ENCODE results near the gene GMIP.
"Not testable (repeated sequence)": the region's sequence is repeated elsewhere in the genome, so short reads cannot be mapped to it uniquely, and the experiment has no call there.

GMIP gene

DNA sequence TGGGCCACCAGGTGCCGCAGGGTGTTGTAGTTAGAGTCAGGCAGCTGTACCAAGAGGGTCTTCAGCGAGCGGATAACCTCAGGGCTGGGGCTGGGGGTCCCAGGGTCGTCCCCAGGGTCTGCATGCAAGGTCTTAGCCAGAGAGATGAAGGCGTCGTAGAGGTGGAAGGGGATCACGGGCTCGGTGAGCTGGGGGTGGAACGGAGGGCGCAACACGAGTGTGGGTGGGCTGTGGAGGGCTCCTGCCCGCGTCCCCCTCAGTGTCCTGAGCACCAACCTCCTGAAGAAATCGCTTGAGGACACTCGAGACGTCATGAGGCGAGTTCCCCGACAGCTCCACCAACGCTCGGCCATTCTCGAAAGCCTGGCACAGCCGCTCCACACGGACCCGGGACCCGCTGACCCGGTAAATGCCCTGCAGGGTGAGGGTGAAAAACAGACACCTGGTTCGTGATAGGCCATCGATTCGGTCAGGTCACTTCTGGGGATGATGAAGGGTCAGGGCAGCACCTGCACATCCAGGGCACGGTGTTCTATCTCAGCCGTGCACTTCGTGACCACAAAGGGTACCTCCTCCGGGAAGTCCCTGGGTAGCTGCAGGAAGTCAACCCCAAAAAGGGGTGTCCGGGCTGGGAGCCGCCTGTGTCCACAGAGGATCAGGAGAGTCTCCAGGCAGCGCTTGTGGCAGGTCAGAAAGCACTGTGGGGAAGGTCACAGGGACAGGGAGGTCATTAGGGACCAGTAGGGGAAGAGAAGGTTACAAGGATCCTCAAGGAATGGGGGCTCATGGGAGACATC, 8.7 kb downstream of the GMIP start:
- DNase-seq (ENCODE audit: low read depth): no peak

DNA sequence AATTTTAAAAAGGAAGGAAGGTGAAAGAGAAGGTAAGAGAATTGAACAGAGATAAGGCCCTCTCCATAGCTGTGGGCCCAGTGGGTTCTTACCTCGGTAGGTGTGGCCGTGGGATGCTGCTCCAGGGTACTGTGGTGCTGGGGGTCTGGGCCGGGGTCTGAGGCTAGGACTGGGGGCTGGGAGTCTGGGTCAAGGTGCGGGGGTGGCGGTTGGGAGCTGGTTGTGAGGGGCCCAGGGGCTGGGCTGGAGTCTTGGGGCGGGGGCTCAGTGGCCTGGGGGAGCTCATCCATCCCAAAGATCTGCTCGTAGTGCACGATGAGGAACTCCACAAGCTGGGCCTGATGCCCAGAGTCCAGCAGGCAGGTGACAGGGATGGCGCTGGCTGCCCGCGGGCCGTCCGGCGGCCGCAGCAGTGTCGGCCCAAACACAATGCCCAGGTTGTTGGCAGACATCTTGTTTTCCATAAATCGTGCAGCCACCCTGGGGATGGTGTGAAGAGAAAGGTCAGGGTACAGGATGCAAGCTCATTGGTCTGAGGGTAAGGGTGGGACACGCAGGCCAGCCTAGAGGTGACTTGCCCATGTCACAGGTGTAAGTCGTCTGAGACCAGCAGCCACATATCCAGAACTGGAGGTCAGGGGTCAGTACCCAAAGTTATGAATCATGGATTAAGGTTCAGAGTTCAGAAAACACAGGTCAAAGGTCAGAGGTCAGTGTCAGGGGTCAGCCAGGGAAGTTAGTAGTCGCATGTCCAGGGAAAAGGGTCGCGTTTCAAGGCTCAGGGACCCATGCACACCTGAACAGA, 9.5 kb downstream of the GMIP start:
- no peak for DNase-seq (ENCODE audit: low read depth)

DNA sequence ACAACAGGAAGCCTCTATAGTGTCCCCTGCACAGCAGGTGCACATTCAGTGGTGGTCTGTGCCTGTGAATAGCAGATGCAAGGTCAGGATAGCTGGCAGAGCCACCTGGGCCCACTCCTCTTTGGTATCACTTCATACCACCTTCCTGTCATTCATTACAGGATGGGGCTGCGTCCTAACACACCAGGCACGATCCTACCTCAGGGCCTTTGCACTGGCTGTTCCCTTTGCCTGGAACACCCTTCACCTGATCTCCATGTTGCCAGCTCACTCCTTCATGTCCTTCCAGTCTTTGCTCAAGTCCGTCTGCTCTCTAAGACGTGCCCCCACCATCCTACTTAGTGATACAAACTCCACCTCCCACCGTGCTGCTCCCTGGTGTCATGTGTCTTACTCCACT, 10.8 kb downstream of the GMIP start:
- DNase-seq (ENCODE audit: low read depth): no peak

DNA sequence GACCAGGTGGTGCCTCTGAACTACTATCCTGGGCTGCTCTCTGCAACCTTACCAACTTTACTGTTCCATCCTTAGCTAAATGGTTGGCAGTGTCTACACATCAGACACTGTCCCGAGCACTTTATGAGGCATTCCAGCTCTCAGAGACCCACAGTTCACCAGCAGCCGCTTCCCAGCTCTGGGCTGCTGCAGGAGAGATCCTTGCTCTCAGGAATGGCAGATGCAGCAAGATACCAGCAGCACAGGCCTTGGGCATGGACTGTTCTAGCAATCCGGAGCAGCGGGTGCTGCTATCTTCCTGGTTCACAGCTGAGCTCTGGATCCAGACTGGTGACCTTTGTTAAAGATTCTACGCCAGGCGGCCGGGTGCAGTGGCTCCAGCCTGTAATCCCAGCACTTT, 12.1 kb downstream of the GMIP start:
- DNase-seq (ENCODE audit: low read depth): no peak

- no peak for DNase-seq (ENCODE audit: low read depth)
These were observed 13.0 kb downstream of the GMIP start for GRCh38 chr19:19630426-19630825.

GRCh38 chr19:19630062-19630414, 13.4 kb downstream of the GMIP start:
- DNase-seq (ENCODE audit: low read depth): no peak

DNA sequence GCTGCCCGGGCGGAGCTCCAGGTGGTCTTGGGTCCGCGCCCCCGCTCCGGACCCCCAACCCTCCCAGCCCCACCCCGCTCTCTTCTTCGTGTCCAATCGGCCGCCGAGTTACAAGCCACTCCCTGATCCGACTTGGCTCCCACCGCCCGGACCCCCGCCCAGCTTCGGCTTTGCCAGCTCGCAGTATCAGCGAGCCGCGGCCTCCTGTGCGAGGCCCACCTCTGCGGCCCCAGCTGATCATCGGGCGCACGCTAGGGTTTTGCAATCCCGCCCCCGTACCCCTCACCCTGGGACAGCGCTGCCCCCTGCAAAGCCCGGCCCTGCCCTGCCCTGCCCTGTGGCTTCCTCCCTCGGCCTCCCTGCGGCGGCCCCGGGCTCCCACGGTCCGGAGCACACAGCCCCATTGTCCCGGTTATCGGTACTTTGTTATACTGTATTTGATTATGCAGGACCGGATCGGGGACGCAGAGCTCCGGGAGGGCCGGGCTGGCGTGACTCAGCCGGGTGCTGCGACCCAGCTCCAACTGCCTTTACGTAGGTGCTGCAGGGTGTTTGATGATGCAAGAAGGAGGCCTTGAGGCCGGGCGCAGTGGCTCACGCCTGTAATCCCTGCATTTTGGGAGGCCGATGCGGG, 14.8 kb downstream of the GMIP start:
- peak; percentile 35 for DNase-seq (ENCODE audit: low read depth)

DNA sequence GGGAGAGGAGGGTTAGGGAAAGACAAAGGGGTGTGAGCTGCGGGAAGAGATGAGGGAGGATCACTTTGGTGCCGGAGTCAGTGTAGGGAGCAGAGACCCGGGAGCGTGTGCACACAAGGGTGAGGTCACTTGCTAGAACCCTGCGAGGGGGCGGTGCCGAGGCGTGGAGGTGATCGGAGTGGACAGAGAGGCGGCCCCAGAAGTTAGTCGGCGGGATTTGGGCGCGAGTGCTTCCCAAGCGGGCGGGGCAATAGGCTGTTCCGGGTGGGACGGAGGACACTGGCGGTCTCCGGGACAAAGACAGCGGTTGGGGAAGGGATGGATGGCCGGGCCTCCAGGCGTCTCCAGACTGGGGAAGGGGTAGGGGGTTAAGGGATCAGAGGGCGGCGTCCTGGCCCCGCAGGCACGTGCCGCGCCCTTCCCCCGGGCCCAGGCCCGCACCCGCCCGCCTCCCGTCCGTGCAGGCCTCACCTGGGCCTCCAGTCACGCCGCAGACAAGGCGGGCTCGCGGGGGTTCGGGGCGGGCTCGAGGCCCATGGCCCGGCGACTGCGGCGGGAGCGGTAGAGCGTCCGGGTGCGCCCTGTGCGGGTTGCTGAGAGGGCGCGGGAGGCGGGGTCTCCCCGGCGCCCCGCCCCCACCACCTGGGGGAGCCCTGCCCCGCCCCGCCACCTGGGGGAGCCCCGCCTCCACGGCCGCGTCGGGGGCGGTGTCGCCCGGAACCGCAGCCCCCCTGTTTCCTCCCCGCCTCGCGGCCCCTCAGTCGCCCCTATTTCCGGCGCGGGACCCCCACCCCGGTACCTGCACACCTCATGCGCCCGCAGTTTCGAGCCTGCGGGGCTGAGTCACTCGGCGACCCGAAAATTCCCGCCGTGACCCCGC, 15.6 kb downstream of the GMIP start, which contains the start of gene LPAR2:
Gene LPAR2 (minus strand): TSS at position 600 of the 880 bp plus-strand sequence. CDS start 945 bp downstream, outside the sequence.
- peak; percentile 55 for DNase-seq (ENCODE audit: low read depth)

GRCh38 chr19:19626516-19627472, 16.7 kb downstream of the GMIP start:
- no peak for DNase-seq (ENCODE audit: low read depth)

DNA sequence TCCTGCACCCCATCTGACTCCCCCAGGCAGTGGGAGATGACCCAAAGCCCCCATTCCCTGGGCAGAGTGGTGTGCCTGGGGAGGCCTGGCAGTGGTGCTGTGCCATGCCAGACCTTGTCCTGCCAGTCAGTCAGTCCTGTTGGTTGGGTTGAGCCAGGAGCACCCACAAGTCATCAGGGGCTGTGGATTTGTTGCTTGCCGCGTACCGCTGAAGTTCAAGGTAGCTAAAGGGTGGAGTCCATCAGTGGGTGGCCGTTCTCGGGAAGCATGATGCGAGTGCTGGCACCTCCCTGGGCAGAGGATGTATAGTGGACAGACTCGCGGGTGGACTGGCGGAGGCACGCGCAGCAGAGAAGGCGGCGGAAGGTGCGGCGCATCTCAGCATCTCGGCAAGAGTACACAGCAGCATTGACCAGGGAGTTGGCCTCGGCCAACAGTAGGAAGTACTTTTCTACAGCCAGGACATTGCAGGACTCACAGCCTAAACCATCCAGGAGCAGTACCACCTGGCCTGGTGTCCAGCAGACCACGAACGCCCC, 19.4 kb downstream of the GMIP start:
- DNase-seq (ENCODE audit: low read depth): no peak

DNA sequence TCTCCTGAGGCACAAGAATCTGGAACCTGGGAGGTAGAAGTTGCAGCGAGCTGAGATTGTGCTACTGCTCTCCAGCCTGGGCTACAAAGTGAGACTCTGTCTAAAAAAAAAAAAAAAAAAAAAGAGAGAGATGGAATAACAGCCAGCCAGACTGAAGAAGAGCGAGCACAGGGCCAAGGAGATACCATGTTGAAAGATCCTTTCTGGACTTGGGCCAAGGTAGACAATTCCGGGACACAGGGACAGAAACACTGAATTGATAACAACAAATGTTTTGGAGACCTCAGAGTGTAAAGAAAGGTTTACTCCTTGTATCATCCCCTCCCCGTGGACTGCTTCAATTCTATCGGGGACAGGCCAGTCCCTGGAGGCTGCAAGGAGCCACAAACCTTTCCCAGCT, 20.1 kb downstream of the GMIP start:
- no peak for DNase-seq (ENCODE audit: low read depth)

- no peak for DNase-seq (ENCODE audit: low read depth)
These were observed 23.6 kb downstream of the GMIP start for GRCh38 chr19:19619849-19620210.

GRCh38 chr19:19619181-19619848, 24.1 kb downstream of the GMIP start:
- no peak for DNase-seq (ENCODE audit: low read depth)

DNA sequence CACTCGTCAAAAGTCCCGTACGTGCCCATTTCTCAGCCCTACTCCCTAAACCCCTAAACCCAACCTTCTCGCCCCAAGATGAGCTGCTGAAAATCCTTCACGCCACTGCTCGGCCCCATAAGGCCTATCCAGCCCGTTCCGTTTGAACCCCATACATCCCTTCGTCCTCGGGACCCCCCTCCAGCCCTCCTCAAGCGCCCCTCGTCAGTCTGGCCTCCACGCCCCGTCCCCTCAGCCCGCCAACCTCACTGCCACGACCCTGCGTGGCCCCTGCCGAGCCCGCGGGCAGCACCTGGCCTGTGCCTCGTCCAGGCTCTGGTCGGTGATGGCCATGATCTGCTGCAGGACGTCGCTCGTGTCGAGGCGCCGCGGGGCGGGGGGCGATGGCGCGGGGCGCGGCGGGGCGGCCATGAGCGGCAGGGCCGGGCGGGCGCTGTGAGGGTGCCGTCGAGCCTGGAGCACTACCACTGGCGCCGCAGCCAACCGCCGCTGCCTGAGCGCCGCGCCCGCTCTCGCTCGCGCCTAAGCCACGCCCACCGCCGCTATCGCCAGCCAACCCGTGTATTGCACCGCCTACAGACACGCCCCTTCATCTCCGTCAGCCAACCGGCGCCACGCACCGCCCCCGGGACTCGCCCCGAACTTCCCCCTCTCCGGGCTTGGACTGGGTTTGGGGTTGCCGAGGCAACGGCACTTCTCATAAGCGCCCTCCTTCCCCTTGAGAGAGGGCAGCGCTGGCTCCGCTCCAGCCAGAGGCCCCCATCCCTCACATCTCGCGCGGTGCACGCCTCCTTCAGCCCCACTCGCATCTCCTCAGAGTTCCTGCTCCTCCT, 25.0 kb downstream of the GMIP start, which contains the start of gene PBX4:
Gene PBX4 (minus strand): TSS at position 469 of the 833 bp plus-strand sequence. CDS start 58 bp downstream, at position 411.
- peak; percentile 98 for DNase-seq (ENCODE audit: low read depth)

- peak; percentile 33 for DNase-seq (ENCODE audit: low read depth)
These were observed 28.4 kb downstream of the GMIP start for GRCh38 chr19:19615086-19615485.

- DNase-seq (ENCODE audit: low read depth): no peak
These were observed 30.0 kb downstream of the GMIP start for GRCh38 chr19:19613506-19613905.

- DNase-seq (ENCODE audit: low read depth): no peak
These were observed 32.9 kb downstream of the GMIP start for GRCh38 chr19:19610376-19611202.

- not testable (repeated sequence) for DNase-seq (ENCODE audit: low read depth)
These were observed 36.8 kb downstream of the GMIP start for GRCh38 chr19:19606686-19607085.
